ENCODE results near the gene TBC1D14. TPM values are rescaled to one million over a fixed set of nuclear protein-coding genes. Genes with fewer than 3 reads are reported as not detected.

Gene TBC1D14
- total RNA-seq, 1 experiment from 2014 or later: 44.3 TPM

DNA sequence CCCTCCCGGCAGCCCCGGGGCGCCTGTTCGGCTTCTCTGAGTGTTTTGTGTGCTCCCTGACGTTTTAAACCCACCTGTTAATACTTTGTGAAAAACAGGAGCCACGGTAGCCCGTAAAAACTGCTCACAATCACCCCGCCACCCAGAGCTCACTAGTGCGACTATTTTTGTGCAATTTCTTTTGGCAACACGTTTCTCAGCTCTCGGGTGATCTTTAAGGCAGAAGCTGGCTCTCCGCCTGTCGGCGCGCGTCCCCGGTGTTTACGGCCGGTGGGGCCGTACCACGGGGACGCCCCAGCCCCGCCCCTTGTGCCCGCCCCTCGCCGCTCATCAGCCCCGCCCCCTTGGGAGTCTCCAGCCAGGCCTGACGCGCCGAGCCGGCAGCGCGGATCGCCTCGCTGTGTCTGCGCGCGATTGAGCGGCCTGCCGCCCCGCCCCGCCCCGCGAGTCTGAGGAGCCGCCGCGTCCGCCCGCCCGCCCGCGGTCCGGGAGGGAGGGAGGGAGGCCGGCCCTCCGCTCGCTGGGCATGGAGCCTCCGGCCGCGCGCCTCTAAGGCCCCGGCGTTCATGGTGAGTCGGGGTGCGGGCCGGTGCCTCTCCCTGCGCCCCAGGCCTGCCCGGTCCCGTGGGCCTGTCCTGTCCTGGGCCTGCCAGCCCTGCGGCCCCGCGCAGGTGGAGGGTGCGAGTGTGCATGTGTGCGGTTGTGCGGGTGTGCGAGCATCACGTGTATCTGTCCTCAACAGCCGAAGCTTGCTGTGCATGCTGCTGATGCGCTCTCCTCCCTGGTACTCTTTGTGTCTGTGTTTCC is 77.4 kb downstream of the TBC1D14 start:
- H3K4me1 ChIP-seq (ENCODE audit: insufficient read depth, low read length, poor library complexity, severe bottlenecking): peaks cover 12% of the 10 kb centered on the region
- no peaks in the 10 kb centered on the region for H3K27me3 ChIP-seq (replicated peaks; ENCODE audit: insufficient read depth, low read depth, low read length, poor library complexity)
- H3K4me3 ChIP-seq (ENCODE audit: low read depth, low read length, poor library complexity, severe bottlenecking): peak overlapping the region; percentile 88
- H3K9me3 ChIP-seq (ENCODE audit: low read depth, low read length, poor library complexity, severe bottlenecking): no peaks in the 10 kb centered on the region
- no peaks in the 10 kb centered on the region for H3K36me3 ChIP-seq (ENCODE audit: insufficient read depth, low read length, poor library complexity, severe bottlenecking)
- DNase-seq (ENCODE audit: low spot score): peak; percentile 95
- intact Hi-C loops (cut with micrococcal nuclease; ENCODE audit: unreplicated experiment): loop anchor here (1.0 to 5.0 kb wide), 2 partner anchors 77 to 265 kb away; no protein-coding TSS in a partner anchor
- ChIA-PET POLR2A (ENCODE audit: low non-redundant PET) (interaction anchor here (0.6 kb wide), 1 partner anchor 274 kb away, joined by 3 read pairs; no protein-coding TSS in a partner anchor), CTCF (no interaction called here)
- TF ChIP-seq, protein P1, sequence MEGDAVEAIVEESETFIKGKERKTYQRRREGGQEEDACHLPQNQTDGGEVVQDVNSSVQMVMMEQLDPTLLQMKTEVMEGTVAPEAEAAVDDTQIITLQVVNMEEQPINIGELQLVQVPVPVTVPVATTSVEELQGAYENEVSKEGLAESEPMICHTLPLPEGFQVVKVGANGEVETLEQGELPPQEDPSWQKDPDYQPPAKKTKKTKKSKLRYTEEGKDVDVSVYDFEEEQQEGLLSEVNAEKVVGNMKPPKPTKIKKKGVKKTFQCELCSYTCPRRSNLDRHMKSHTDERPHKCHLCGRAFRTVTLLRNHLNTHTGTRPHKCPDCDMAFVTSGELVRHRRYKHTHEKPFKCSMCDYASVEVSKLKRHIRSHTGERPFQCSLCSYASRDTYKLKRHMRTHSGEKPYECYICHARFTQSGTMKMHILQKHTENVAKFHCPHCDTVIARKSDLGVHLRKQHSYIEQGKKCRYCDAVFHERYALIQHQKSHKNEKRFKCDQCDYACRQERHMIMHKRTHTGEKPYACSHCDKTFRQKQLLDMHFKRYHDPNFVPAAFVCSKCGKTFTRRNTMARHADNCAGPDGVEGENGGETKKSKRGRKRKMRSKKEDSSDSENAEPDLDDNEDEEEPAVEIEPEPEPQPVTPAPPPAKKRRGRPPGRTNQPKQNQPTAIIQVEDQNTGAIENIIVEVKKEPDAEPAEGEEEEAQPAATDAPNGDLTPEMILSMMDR (conservative IDR thresholded peaks at IDR 0.05; ENCODE audit: low read depth, low read length): no peak
- no peak for TF ChIP-seq EZH2 (IDR thresholded peaks at IDR 0.05; ENCODE audit: borderline replicate concordance, low read depth, low read length, poor library complexity, severe bottlenecking)
- H3K27ac ChIP-seq (ENCODE audit: low read depth, low read length, poor library complexity, severe bottlenecking): peak overlapping the region; percentile 75
- BruUV-seq (replicated peaks): no TSS peak

DNA sequence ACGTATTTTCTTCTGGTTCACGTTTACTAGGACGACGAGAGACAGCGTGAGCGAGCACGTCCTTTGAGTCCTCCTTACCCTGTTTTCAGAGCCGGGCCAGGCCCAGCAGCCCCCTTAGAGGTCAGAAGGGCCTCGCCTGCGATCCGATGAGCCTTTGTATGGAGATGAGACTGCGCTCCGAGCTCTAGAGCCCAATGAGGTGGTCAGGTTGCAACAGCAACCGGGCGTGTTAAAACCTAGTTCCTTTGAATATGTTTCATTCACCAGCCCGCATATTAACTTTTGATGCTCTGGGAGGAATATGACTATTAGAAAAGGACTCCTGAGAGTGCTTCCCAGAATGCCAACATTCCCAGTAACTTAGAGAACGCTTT is 77.9 kb downstream of the TBC1D14 start:
- H3K4me1 ChIP-seq (ENCODE audit: insufficient read depth, low read length, poor library complexity, severe bottlenecking): peaks cover 12% of the 10 kb centered on the region
- peak overlapping the region; percentile 88 for H3K4me3 ChIP-seq (ENCODE audit: low read depth, low read length, poor library complexity, severe bottlenecking)
- intact Hi-C loops (cut with micrococcal nuclease; ENCODE audit: unreplicated experiment): loop anchor here (1.0 to 5.0 kb wide), 2 partner anchors 77 to 265 kb away; no protein-coding TSS in a partner anchor
- ChIA-PET POLR2A (ENCODE audit: low non-redundant PET) (no interaction called here), CTCF (no interaction called here)
- no peak for DNase-seq (ENCODE audit: low spot score)
- no peaks in the 10 kb centered on the region for H3K27me3 ChIP-seq (replicated peaks; ENCODE audit: insufficient read depth, low read depth, low read length, poor library complexity)
- TF ChIP-seq, protein P1 (conservative IDR thresholded peaks at IDR 0.05; ENCODE audit: low read depth, low read length): no peak
- TF ChIP-seq EZH2 (IDR thresholded peaks at IDR 0.05; ENCODE audit: borderline replicate concordance, low read depth, low read length, poor library complexity, severe bottlenecking): no peak
- no TSS peak for BruUV-seq (replicated peaks)
- no peaks in the 10 kb centered on the region for H3K9me3 ChIP-seq (ENCODE audit: low read depth, low read length, poor library complexity, severe bottlenecking)
- H3K27ac ChIP-seq (ENCODE audit: low read depth, low read length, poor library complexity, severe bottlenecking): peak overlapping the region; percentile 75
- H3K36me3 ChIP-seq (ENCODE audit: insufficient read depth, low read length, poor library complexity, severe bottlenecking): no peaks in the 10 kb centered on the region

DNA sequence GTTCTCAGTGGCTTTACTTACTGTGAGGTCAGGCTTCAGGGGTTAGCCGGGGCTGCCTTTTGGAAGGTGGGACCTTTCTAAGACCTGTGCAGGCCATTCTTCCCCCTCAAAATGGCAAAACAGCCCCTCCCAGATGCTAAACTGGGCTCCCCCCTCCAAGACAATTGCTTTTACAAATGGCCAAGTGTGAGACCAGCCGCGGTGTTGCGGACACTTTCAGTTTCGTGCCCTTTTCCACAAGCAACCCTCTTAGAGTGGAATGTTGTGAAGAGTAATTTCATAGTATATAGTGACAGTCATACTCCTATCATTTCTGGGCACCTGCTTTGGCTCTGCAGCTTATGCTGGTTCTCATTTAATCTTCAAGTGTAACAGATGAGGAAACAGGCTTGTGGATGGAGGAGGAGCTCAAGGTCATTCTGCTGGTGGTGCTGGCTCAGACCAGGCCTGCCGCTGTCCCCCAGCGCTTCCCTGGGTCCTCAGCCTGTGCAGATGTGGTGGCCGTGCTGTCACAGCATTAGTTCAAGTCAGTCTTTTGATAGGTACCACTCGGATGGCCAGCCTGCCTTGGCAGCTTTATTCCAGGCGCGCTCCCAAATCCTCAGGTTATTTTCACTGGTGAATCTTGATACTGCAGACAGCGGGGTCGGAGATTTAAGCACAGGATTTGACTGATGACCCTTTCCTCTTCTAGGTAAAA is 78.5 kb downstream of the TBC1D14 start:
- peak overlapping the region; percentile 75 for H3K27ac ChIP-seq (ENCODE audit: low read depth, low read length, poor library complexity, severe bottlenecking)
- no peak for DNase-seq (ENCODE audit: low spot score)

More for the DNA sequence above, 78.5 kb downstream of the TBC1D14 start:
- ChIA-PET POLR2A (ENCODE audit: low non-redundant PET) (no interaction called here), CTCF (no interaction called here)
- no peak for TF ChIP-seq EZH2 (IDR thresholded peaks at IDR 0.05; ENCODE audit: borderline replicate concordance, low read depth, low read length, poor library complexity, severe bottlenecking)
- TF ChIP-seq, protein P1 (conservative IDR thresholded peaks at IDR 0.05; ENCODE audit: low read depth, low read length): no peak
- Histone ChIP-seq H3K4me1 (ENCODE audit: insufficient read depth, low read length, poor library complexity, severe bottlenecking) (peaks cover 12% of the 10 kb centered on the region), H3K4me3 (ENCODE audit: low read depth, low read length, poor library complexity, severe bottlenecking) (peak overlapping the region; percentile 88), H3K36me3 (ENCODE audit: insufficient read depth, low read length, poor library complexity, severe bottlenecking) (no peaks in the 10 kb centered on the region), H3K27me3 (replicated peaks; ENCODE audit: insufficient read depth, low read depth, low read length, poor library complexity) (no peaks in the 10 kb centered on the region), H3K9me3 (ENCODE audit: low read depth, low read length, poor library complexity, severe bottlenecking) (no peaks in the 10 kb centered on the region)
- intact Hi-C loops (cut with micrococcal nuclease; ENCODE audit: unreplicated experiment): loop anchor here (5.0 kb wide), 1 partner anchor 266 kb away; no protein-coding TSS in a partner anchor
- BruUV-seq (replicated peaks): TSS peak; percentile 25
